HPDE6-E6E7 (cell line): ENCODE results near the gene S100B.
"Not testable (repeated sequence)": the region's sequence is repeated elsewhere in the genome, so short reads cannot be mapped to it uniquely, and the experiment has no call there.

ENCODE experiments used
- DNase-seq: peaks from one replicate; pipeline ENCODE4 v3.0.0; 2011; ENCODE audit warnings: missing footprints; ENCODE audit errors: extremely low spot score

Gene S100B

GRCh38 chr21:46600978-46601377 is 3.9 kb downstream of the S100B start:
- no peak for DNase-seq

DNA sequence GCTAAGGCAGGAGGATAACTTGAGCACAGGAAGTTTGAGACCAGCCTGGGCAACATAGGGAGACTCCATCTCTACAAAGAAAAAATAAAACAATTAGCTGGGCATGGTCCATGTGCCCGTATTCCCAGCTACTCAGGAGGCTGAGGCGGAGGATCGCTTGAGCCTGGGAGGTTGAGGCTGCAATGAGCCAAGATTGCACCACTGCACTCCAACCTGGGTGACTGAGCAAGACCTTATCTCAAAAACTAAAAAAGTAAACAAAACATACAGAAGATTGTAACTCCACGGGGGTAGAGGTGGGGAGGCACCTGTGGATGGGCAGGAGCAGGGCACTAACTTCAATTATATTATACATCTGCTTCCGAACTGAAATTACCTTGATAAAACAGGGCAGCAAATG is 4.6 kb downstream of the S100B start:
- no peak for DNase-seq

DNA sequence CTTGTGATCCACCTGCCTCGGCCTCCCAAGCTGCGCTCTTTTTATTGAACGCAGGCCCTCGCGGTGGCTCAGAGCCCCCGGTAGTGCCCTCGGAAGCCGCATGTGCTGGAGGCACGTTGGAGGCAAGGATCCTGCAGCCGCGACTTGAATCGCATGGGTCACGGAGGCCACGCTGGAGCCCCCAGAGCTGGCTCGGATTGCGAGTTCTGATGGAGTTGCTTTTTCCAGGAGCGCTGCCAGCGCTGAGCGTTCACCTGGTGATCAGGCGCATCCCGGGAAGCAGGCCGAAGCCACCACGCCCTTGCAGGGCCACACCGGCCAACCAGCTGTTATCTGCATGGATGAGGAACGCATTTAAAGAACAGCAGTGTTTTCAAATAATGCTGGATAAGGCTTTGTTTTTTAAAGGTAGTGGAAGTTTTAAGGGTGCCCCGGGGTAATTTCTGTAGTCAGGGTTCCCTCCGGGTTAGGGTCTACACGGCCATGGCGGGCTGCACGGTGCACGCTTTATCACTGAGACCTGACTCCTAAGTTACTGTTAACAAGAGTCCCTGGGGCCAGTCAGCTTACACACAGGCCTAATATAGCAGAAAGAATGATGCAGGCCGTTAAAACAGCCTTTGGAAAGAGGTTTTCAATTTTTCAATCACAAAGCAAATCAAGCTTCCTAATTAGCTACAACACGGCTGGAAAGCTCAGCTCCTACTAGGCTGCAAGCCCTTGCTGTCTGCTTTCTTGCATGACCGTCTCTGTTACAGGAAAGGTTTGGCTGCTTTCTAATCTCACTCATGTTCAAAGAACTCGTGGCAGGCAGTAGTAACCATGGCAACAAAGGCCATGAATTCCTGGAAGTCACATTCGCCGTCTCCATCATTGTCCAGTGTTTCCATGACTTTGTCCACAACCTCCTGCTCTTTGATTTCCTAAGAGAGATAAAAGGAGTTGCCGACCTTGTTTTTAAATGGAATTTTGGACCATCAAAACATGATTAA is 6.0 kb downstream of the S100B start:
- no peak for DNase-seq

DNA sequence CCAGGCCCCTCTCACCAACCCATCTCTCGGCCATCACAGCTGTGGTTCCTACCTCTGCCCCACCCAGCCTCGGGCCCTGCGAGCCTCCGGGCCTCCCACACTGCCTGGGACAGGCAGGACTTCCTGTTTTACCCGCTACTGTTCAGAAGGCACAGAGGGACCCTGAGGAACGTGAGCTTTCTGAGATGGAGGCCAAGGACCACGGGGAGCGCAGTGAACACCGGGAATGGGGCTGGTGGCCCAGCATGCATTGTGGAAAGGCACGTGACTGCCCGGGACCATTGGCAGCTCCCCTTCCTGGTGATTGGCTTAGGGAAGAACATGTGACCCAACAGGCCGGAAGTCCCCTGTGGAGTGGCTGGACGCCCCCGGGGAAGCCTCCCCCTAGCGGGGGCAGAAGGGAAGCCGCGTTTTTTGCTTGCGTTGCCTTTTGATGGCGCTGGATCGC is 7.0 kb downstream of the S100B start:
- no peak for DNase-seq

- no peak for DNase-seq
Measured at GRCh38 chr21:46597031-46597430, 7.9 kb downstream of the S100B start.

DNA sequence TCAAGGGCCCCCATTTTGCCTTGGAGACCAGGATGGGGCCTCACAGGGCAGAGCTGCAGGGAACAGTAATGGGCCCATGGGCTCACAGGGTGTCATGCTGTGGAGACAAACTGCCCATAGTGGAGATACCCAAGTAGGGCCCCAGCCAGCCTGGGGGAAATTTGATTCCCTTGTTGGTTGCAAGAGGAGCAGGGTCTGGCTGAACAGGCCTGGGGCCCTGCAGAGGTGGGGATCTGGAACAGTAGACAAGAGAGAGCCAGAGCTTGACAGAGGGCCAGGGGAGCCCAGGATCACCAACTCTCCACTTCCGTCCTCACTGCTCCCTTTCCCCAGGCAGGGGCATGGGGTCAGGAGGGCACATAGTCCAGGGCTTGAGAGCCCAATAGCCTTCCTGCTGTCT is 8.7 kb downstream of the S100B start:
- no peak for DNase-seq

DNA sequence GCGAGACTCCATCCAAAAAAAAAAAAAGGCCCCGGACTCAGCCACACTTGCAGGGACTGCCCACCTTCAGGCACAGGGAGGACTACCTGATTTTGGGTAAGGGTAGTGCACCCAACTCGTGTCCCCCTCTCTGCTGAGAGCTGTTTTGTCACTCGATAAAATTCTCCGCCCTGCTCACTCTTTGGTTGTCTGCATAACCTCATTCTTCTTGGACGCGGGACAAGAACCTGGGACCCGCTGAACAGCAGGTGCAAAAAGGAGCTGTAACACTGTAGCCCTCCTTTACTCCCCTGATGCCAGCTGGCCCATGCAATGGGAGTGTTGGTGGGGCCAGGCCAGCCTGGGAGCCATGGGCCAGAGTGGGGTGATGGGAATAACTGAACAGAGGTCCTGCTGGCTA is 10.6 kb downstream of the S100B start:
- DNase-seq = no peak

- DNase-seq = no peak
Measured at GRCh38 chr21:46585191-46585953, 19.5 kb downstream of the S100B start.

- no peak for DNase-seq
Measured at GRCh38 chr21:46581780-46582307, 23.0 kb downstream of the S100B start.

- DNase-seq = not testable (repeated sequence)
Measured at GRCh38 chr21:46579394-46579793, 25.5 kb downstream of the S100B start.

DNA sequence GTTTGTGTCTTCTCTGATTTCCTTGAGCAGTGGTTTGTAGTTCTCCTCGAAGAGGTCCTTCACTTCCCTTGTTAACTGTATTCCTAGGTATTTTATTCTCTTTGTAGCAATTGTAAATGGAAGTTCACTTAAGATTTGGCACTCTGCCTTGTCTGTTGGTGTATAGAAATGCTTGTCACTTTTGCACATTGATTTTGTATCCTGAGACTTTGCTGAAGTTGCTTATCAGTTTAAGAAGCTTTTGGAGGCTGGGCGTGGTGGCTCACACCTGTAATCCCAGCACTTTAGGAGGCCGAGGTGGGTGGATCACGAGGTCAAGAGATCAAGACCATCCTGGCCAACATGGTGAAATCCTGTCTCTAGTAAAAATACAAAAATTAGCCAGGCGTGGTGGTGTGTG is 27.1 kb downstream of the S100B start:
- DNase-seq = not testable (repeated sequence)

DNA sequence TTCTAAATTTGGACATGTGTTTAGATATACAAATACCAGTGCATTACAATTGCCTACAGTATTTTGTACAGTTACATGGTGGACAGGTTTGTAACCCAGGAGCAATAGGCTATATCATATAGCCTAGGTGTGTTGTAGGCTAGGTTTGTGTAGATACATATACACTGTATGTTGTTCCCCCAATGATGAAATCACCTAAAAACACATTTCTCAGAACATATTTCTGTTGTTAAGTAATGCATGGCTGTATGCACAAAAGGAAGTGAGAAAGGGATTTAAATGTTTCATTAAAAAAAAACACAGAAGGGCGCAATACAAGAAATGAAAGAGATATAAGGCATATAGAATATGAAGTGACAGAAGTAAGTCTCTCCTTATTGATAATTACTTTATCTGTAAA is 32.0 kb downstream of the S100B start:
- DNase-seq = no peak

- no peak for DNase-seq
Measured at GRCh38 chr21:46570631-46571030, 34.3 kb downstream of the S100B start.

DNA sequence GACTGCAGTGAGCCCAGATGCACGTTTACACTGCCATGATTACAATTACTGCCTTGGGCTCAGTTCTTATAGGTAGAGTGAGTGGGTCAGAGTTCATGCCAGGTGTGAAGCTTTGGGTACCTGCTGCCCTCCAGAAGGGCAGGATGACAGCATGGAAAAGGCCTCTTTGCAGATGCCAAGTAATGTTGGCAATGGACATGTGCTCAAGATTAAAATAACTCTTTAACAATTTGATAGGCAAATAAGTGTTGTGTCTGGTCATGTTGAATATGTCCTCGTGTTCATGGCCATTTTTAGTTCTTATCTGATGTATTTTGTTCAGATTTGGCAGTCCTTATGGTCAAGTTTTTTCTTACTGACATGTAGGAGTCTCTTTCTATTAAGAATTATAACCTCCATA is 34.8 kb downstream of the S100B start:
- DNase-seq = no peak

DNA sequence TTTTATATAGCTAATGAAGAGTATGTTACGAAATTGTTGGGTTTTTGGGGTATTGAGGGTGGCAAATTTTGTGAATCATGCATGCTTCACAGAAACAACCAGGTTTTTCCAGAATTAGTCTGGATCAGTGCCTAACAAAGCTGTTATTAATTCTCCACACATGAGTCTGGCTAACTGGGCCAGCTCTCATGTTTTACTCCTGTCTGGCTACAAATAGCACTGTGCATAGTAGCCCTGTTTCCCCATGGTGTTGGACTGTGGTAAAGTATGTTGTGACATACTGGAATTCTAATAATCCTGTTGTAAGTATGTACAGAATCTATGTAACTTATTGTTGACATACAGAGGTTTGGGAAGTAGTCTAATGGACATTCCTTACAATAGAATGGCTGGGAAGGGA is 35.8 kb downstream of the S100B start:
- no peak for DNase-seq

GRCh38 chr21:46568562-46568961 is 36.3 kb downstream of the S100B start:
- DNase-seq = no peak

DNA sequence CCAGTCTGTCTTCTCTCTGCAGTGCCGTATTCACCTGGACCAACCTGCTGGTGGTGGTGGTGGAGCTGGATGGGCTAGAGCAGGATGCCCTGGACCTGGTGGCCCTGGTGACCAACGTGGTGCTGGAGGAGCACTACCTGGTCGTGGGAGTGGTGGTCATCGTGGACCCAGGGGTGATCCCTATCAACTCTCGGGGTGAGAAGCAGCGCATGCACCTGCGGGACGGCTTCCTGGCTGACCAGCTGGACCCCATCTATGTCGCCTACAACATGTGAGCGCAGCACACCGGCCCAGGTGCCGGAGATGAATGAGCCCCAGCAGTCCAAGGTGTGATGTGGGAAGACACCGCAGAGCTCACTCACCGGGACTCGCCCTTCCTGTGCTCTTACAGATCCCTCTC is 37.5 kb downstream of the S100B start:
- DNase-seq = no peak

DNA sequence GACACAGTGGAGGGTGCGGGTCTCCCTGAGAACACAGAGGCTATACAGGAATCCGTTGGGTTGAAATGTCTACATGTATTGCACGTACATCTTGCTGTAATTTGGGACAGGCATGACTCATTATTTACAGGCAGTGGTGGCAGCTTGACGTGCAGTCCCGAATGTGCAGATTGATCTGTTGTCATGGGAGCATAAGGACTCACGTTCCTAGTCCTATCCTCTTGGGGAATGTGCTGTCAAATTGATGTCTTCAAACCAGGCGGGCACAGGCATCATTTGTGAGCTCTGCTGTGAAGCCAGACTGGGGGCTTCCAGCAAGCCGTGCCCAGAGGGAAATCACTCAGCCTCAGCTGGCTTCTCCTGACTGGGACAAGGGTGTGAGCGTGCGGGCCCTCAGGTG is 40.5 kb downstream of the S100B start:
- no peak for DNase-seq

DNA sequence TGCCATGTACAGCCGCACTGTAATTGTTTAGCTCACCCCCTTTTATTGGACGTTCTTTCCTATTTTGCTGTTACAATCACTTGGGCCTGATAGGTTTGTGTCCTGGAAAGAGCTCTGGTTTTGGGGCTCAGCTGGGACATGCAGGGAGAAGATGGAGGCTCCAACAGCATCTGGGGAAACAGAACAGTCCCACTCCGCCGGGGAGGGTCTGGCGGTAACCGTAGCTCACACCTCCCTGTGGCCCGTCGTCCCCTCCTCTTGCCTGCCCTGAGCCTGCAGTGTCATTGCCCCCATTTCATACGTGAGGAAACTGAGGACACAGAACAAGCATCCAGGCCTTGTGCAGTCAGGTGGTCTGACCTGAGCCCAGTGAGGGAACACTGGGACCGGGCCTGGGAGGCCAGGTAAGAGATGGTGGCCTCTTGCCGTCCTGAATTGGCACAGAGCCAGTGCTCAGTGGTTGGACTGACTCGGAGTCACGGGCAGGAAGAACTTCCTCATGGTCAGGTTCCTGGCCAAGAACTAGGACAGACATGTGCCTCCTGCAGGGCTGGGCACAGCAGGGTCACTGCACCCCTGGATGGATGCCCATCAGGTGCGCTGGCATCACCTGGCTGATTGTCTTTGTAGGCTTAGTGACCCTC is 41.8 kb downstream of the S100B start:
- no peak for DNase-seq

GRCh38 chr21:46562472-46562871 is 42.4 kb downstream of the S100B start:
- DNase-seq = no peak

DNA sequence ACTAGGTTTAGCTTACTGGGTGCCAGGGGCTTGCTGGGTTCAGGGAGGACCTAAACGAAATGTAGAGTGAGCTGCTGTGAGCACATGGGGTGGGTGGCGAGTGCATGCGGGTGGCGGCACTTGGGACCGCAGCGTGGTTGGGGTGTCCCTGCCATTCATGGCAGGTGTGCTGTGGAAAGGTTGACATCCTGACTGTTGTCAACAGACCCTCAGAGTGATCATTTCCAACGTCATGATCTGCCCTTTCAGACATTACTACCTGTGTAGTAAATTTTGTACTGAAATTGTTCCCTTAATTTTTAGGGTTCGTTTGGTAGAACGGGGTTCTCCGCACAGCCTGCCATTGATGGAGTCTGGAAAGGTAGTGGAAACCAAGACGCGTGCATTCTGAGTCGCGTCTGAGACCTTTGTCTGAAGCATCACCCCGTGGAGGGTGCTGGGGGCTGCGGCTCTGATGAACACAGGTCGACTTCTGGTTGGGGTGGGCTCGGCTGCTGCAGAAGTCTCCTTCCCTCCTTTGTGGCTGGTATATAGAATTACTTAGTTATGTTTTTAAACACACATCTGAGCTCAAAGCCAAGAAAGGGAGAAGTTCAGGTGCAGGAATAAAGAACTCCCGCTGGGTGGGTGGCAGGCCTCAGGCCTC is 43.3 kb downstream of the S100B start:
- DNase-seq = no peak
